HEK293 (cell line): Measurements from ENCODE around the gene NME1.
A peak's percentile ranks its signal among the peaks of the same experiment; 100 is the strongest.

Source experiments
- ATF2 ChIP-seq: fragments of 450-650 bp; formaldehyde crosslinking; IDR thresholded peaks from 2 replicates; pipeline ENCODE4 v1.5.1; 2016; ENCODE audit warnings: missing biosample characterization, missing genetic modification characterization, low read depth
- EGR2 ChIP-seq: fragments of 450-650 bp; formaldehyde crosslinking; IDR thresholded peaks from 2 replicates; pipeline ENCODE4 v1.5.1; 2016; ENCODE audit warnings: low read depth, missing biosample characterization, missing genetic modification characterization
- GLIS1 ChIP-seq: fragments of 450-650 bp; formaldehyde crosslinking; IDR thresholded peaks from 2 replicates; pipeline ENCODE4 v1.5.1; 2016; ENCODE audit warnings: missing biosample characterization, missing genetic modification characterization
- KLF8 ChIP-seq: fragments of 450-650 bp; formaldehyde crosslinking; IDR thresholded peaks from 2 replicates; pipeline ENCODE4 v1.5.1; 2016; ENCODE audit warnings: missing biosample characterization, missing genetic modification characterization
- KLF9 ChIP-seq: fragments of 450-650 bp; formaldehyde crosslinking; IDR thresholded peaks from 2 replicates; pipeline ENCODE4 v1.5.1; 2016; ENCODE audit warnings: missing biosample characterization, missing genetic modification characterization, low read depth
- OVOL3 ChIP-seq: fragments of 450-650 bp; formaldehyde crosslinking; IDR thresholded peaks from 2 replicates; pipeline ENCODE4 v1.5.1; 2016; ENCODE audit warnings: missing biosample characterization, missing genetic modification characterization
- PRDM1 ChIP-seq: fragments of 450-650 bp; formaldehyde crosslinking; IDR thresholded peaks from 2 replicates; pipeline ENCODE4; 2016; ENCODE audit warnings: missing biosample characterization, missing genetic modification characterization
- SALL2 ChIP-seq: fragments of 450-650 bp; formaldehyde crosslinking; IDR thresholded peaks from 2 replicates; pipeline ENCODE4 v1.5.0; 2017; ENCODE audit warnings: missing biosample characterization, mild to moderate bottlenecking, missing genetic modification characterization, borderline replicate concordance
- TCF7L2 ChIP-seq: IDR thresholded peaks from 2 replicates; pipeline ENCODE4 v1.6.1; 2011; ENCODE audit warnings: low read depth, mild to moderate bottlenecking, inconsistent platforms, low read length, moderate library complexity, borderline replicate concordance
- ZBTB6 ChIP-seq: fragments of 450-650 bp; formaldehyde crosslinking; IDR thresholded peaks from 2 replicates; pipeline ENCODE4 v1.5.1; 2017; ENCODE audit warnings: missing biosample characterization, missing genetic modification characterization
- ZNF157 ChIP-seq: fragments of 450-650 bp; formaldehyde crosslinking; IDR thresholded peaks from 2 replicates; pipeline ENCODE4 v1.5.1; 2016; ENCODE audit warnings: missing biosample characterization, missing genetic modification characterization
- ZNF174 ChIP-seq: fragments of 450-650 bp; formaldehyde crosslinking; IDR thresholded peaks from 2 replicates; pipeline ENCODE4 v1.5.0; 2017; ENCODE audit warnings: missing biosample characterization, mild to moderate bottlenecking, missing genetic modification characterization
- ZNF175 ChIP-seq: fragments of 450-650 bp; formaldehyde crosslinking; IDR thresholded peaks from 2 replicates; pipeline ENCODE4 v1.5.1; 2016; ENCODE audit warnings: missing biosample characterization, missing genetic modification characterization
- ZNF184 ChIP-seq: fragments of 450-650 bp; IDR thresholded peaks from 2 replicates; pipeline ENCODE4 v1.5.1; 2018; ENCODE audit warnings: missing biosample characterization, mild to moderate bottlenecking, missing genetic modification characterization
- ZNF19 ChIP-seq: fragments of 450-650 bp; formaldehyde crosslinking; IDR thresholded peaks from 2 replicates; pipeline ENCODE4; 2016; ENCODE audit warnings: missing biosample characterization, missing genetic modification characterization, low read depth
- ZNF202 ChIP-seq: fragments of 450-650 bp; formaldehyde crosslinking; IDR thresholded peaks from 2 replicates; pipeline ENCODE4 v1.5.1; 2016; ENCODE audit warnings: missing biosample characterization, missing genetic modification characterization, borderline replicate concordance
- ZNF214 ChIP-seq: fragments of 450-650 bp; formaldehyde crosslinking; IDR thresholded peaks from 2 replicates; pipeline ENCODE4 v1.5.1; 2017; ENCODE audit warnings: missing biosample characterization, mild to moderate bottlenecking, missing genetic modification characterization, borderline replicate concordance
- ZNF302 ChIP-seq: fragments of 450-650 bp; formaldehyde crosslinking; IDR thresholded peaks from 2 replicates; pipeline ENCODE4 v1.5.1; 2016; ENCODE audit warnings: missing biosample characterization, missing genetic modification characterization, low read depth
- ZNF311 ChIP-seq: fragments of 450-650 bp; formaldehyde crosslinking; IDR thresholded peaks from 2 replicates; pipeline ENCODE4 v1.5.1; 2017; ENCODE audit warnings: missing biosample characterization, missing genetic modification characterization, borderline replicate concordance
- ZNF544 ChIP-seq: fragments of 450-650 bp; formaldehyde crosslinking; IDR thresholded peaks from 2 replicates; pipeline ENCODE4 v1.5.0; 2017; ENCODE audit warnings: missing biosample characterization, missing genetic modification characterization
- ZNF560 ChIP-seq: fragments of 450-650 bp; formaldehyde crosslinking; IDR thresholded peaks from 2 replicates; pipeline ENCODE4 v1.5.1; 2017; ENCODE audit warnings: missing biosample characterization, missing genetic modification characterization, borderline replicate concordance
- ZNF561 ChIP-seq: fragments of 450-650 bp; IDR thresholded peaks from 2 replicates; pipeline ENCODE4 v1.5.1; 2018; ENCODE audit warnings: missing biosample characterization, missing genetic modification characterization, borderline replicate concordance
- ZNF670 ChIP-seq: fragments of 450-650 bp; formaldehyde crosslinking; IDR thresholded peaks from 2 replicates; pipeline ENCODE4 v1.5.1; 2016; ENCODE audit warnings: missing biosample characterization, missing genetic modification characterization, low read depth
- ZNF776 ChIP-seq: fragments of 450-650 bp; formaldehyde crosslinking; IDR thresholded peaks from 2 replicates; pipeline ENCODE4 v1.5.0; 2017; ENCODE audit warnings: missing biosample characterization, missing genetic modification characterization, borderline replicate concordance
- ZNF837 ChIP-seq: fragments of 450-650 bp; formaldehyde crosslinking; IDR thresholded peaks from 2 replicates; pipeline ENCODE4 v1.5.1; 2016; ENCODE audit warnings: missing biosample characterization, missing genetic modification characterization
- ZSCAN30 ChIP-seq: fragments of 450-650 bp; IDR thresholded peaks from 2 replicates; pipeline ENCODE4 v1.5.1; 2018; ENCODE audit warnings: missing biosample characterization, mild to moderate bottlenecking, missing genetic modification characterization, moderate library complexity
- TF ChIP-seq, protein P1 (sequence below): fragments of 450-650 bp; formaldehyde crosslinking; IDR thresholded peaks from 2 replicates; pipeline ENCODE4 v1.5.1; 2016; ENCODE audit warnings: missing biosample characterization, missing genetic modification characterization
- TF ChIP-seq, protein P2 (sequence below): fragments of 450-650 bp; formaldehyde crosslinking; conservative IDR thresholded peaks from 2 replicates; pipeline ENCODE4 v1.5.1; 2016; ENCODE audit warnings: low read depth, missing biosample characterization, missing genetic modification characterization
- TF ChIP-seq, protein P3 (sequence below): fragments of 450-650 bp; formaldehyde crosslinking; IDR thresholded peaks from 2 replicates; pipeline ENCODE4 v1.5.1; 2016; ENCODE audit warnings: missing biosample characterization, missing genetic modification characterization
- TF ChIP-seq, protein P4 (sequence below): sonication (generic); formaldehyde crosslinking; IDR thresholded peaks from 2 replicates; pipeline ENCODE4 v1.8.1; 2022; ENCODE audit warnings: mild to moderate bottlenecking, moderate library complexity, missing genetic modification reagents

NME1 gene

DNA sequence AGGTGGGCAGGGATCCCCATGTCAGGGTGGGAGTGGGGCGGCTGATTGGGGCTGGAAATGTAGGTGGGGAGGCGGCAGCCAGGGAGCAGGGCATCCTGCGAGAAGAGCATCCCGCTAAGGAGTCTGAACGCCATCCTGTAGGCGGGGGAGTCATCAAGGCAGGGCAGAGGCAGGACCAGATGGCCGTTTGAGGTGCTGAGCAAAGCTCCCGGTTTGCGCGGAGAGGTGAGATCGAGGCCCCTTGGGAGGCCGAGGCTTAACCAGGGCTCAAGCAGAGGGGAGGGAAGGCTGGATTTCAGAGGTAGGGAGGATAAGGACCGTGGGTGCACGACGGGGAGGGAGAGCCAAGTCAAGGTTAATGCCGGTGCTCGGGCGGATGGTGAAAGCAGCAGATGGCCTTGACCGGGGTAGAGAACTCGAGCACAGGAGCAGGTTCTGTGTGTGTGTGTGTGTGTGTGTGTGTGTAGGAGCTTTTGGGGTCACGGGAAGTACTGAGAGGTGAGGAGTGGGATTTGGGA, 12.4 kb downstream of the NME1 start (continued):
- TF ChIP-seq ZSCAN30 (tag by site-specific recombination) (no peak), ZNF19 (tag by site-specific recombination) (no peak), ZNF202 (tag by site-specific recombination) (no peak), ZNF544 (tag by site-specific recombination) (no peak), ZNF184 (no peak), ZNF311 (tag by site-specific recombination) (no peak), TCF7L2 (no peak), KLF9 (tag by site-specific recombination) (no peak), ZNF670 (no peak), PRDM1 (tag by site-specific recombination) (peak; percentile 46; the same call in 1 of the 2 replicates), ZNF214 (no peak), ZNF837 (0 out of 2 replicates have a peak, but pooled peaks have one; percentile 53), GLIS1 (tag by site-specific recombination) (no peak), ATF2 (no peak), KLF8 (tag by site-specific recombination) (peak; percentile 89), ZNF776 (no peak), ZBTB6 (tag by site-specific recombination) (no peak), ZNF174 (no peak), SALL2 (tag by site-specific recombination) (no peak), EGR2 (tag by site-specific recombination) (peak; percentile 74), OVOL3 (tag by site-specific recombination) (0 out of 2 replicates have a peak, but pooled peaks have one; percentile 61), ZNF157 (tag by site-specific recombination) (no peak), ZNF175 (tag by site-specific recombination) (no peak), ZNF560 (tag by site-specific recombination) (no peak), ZNF561 (tag by site-specific recombination) (no peak), ZNF302 (no peak)
- TF ChIP-seq, protein P1, sequence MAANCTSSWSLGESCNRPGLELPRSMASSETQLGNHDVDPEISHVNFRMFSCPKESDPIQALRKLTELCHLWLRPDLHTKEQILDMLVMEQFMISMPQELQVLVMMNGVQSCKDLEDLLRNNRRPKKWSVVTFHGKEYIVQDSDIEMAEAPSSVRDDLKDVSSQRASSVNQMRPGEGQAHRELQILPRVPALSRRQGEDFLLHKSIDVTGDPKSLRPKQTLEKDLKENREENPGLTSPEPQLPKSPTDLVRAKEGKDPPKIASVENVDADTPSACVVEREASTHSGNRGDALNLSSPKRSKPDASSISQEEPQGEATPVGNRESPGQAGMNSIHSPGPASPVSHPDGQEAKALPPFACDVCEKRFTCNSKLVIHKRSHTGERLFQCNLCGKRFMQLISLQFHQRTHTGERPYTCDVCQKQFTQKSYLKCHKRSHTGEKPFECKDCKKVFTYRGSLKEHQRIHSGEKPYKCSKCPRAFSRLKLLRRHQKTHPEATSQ (tag by site-specific recombination): no peak; the same call in 1 of the 2 replicates
- TF ChIP-seq, protein P2, sequence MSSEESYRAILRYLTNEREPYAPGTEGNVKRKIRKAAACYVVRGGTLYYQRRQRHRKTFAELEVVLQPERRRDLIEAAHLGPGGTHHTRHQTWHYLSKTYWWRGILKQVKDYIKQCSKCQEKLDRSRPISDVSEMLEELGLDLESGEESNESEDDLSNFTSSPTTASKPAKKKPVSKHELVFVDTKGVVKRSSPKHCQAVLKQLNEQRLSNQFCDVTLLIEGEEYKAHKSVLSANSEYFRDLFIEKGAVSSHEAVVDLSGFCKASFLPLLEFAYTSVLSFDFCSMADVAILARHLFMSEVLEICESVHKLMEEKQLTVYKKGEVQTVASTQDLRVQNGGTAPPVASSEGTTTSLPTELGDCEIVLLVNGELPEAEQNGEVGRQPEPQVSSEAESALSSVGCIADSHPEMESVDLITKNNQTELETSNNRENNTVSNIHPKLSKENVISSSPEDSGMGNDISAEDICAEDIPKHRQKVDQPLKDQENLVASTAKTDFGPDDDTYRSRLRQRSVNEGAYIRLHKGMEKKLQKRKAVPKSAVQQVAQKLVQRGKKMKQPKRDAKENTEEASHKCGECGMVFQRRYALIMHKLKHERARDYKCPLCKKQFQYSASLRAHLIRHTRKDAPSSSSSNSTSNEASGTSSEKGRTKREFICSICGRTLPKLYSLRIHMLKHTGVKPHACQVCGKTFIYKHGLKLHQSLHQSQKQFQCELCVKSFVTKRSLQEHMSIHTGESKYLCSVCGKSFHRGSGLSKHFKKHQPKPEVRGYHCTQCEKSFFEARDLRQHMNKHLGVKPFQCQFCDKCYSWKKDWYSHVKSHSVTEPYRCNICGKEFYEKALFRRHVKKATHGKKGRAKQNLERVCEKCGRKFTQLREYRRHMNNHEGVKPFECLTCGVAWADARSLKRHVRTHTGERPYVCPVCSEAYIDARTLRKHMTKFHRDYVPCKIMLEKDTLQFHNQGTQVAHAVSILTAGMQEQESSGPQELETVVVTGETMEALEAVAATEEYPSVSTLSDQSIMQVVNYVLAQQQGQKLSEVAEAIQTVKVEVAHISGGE (tag by site-specific recombination): peak; percentile 81
- TF ChIP-seq, protein P3, sequence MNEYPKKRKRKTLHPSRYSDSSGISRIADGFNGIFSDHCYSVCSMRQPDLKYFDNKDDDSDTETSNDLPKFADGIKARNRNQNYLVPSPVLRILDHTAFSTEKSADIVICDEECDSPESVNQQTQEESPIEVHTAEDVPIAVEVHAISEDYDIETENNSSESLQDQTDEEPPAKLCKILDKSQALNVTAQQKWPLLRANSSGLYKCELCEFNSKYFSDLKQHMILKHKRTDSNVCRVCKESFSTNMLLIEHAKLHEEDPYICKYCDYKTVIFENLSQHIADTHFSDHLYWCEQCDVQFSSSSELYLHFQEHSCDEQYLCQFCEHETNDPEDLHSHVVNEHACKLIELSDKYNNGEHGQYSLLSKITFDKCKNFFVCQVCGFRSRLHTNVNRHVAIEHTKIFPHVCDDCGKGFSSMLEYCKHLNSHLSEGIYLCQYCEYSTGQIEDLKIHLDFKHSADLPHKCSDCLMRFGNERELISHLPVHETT: peak; percentile 80; the same call in 1 of the 2 replicates
- TF ChIP-seq, protein P4, sequence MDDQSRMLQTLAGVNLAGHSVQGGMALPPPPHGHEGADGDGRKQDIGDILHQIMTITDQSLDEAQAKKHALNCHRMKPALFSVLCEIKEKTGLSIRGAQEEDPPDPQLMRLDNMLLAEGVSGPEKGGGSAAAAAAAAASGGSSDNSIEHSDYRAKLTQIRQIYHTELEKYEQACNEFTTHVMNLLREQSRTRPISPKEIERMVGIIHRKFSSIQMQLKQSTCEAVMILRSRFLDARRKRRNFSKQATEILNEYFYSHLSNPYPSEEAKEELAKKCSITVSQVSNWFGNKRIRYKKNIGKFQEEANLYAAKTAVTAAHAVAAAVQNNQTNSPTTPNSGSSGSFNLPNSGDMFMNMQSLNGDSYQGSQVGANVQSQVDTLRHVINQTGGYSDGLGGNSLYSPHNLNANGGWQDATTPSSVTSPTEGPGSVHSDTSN (CRISPR knock-in tag): no peak
